Measurements from ENCODE around the gene SCFD1.
"Not testable (repeated sequence)": the region's sequence is repeated elsewhere in the genome, so short reads cannot be mapped to it uniquely, and the experiment has no call there.

Gene SCFD1

GRCh38 chr14:30621940-30622830, at the start of gene SCFD1:
SCFD1 (plus strand) TSS chr14:30622319; CDS start chr14:30622339, 20 bp downstream.
- DNase-seq (ENCODE audit: low read depth), result peak; percentile 86

- DNase-seq (ENCODE audit: low read depth), result no peak
Measured at GRCh38 chr14:30572771-30573170, 49.3 kb upstream of the SCFD1 start.

- no peak for DNase-seq (ENCODE audit: low read depth)
Measured at GRCh38 chr14:30573226-30573814, 48.8 kb upstream of the SCFD1 start.

GRCh38 chr14:30573966-30574365, 48.2 kb upstream of the SCFD1 start:
- DNase-seq (ENCODE audit: low read depth), result no peak

- not testable (repeated sequence) for DNase-seq (ENCODE audit: low read depth)
Measured at GRCh38 chr14:30574777-30575176, 47.3 kb upstream of the SCFD1 start.

GRCh38 chr14:30576333-30576732, 45.8 kb upstream of the SCFD1 start:
- DNase-seq (ENCODE audit: low read depth), result not testable (repeated sequence)

GRCh38 chr14:30580616-30581282, 41.4 kb upstream of the SCFD1 start:
- no peak for DNase-seq (ENCODE audit: low read depth)

GRCh38 chr14:30581283-30581625, 40.9 kb upstream of the SCFD1 start:
- DNase-seq (ENCODE audit: low read depth), result no peak

- no peak for DNase-seq (ENCODE audit: low read depth)
Measured at GRCh38 chr14:30582376-30582775, 39.7 kb upstream of the SCFD1 start.

GRCh38 chr14:30584058-30584630, 38.0 kb upstream of the SCFD1 start:
- no peak for DNase-seq (ENCODE audit: low read depth)

- no peak for DNase-seq (ENCODE audit: low read depth)
Measured at GRCh38 chr14:30585204-30585603, 36.9 kb upstream of the SCFD1 start.

GRCh38 chr14:30587141-30587540, 35.0 kb upstream of the SCFD1 start:
- DNase-seq (ENCODE audit: low read depth), result no peak

- no peak for DNase-seq (ENCODE audit: low read depth)
Measured at GRCh38 chr14:30588873-30589272, 33.2 kb upstream of the SCFD1 start.

GRCh38 chr14:30596935-30597334, 25.2 kb upstream of the SCFD1 start:
- no peak for DNase-seq (ENCODE audit: low read depth)

GRCh38 chr14:30597504-30597903, 24.6 kb upstream of the SCFD1 start:
- no peak for DNase-seq (ENCODE audit: low read depth)

- DNase-seq (ENCODE audit: low read depth), result no peak
Measured at GRCh38 chr14:30600922-30601918, 20.9 kb upstream of the SCFD1 start.

- no peak for DNase-seq (ENCODE audit: low read depth)
Measured at GRCh38 chr14:30603402-30603801, 18.7 kb upstream of the SCFD1 start.

- DNase-seq (ENCODE audit: low read depth), result not testable (repeated sequence)
Measured at GRCh38 chr14:30604696-30605095, 17.4 kb upstream of the SCFD1 start.

GRCh38 chr14:30607156-30607780, 14.9 kb upstream of the SCFD1 start:
- no peak for DNase-seq (ENCODE audit: low read depth)

GRCh38 chr14:30608533-30609006, 13.5 kb upstream of the SCFD1 start:
- DNase-seq (ENCODE audit: low read depth), result no peak
